Measurements from ENCODE around the gene OR5T3.
"Not testable (repeated sequence)": the region's sequence is repeated elsewhere in the genome, so short reads cannot be mapped to it uniquely, and the experiment has no call there.

Gene OR5T3

DNA sequence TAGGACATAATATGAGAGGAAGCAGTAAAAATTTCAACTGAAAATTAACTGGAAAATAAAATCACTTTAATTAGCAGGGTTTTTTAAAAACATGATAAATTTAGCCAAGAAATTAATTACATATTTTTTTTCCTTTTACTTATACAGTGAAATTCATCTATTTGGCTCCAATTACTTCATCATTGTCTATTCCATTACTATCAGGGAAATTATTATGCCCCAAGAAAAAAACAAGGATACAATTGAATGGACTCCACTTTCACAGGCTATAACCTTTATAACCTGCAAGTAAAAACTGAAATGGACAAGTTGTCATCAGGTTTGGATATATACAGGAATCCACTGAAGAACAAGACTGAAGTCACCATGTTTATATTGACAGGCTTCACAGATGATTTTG, at the start of gene OR5T3:
Gene OR5T3 (plus strand): TSS at position 301 of the 400 bp plus-strand sequence. CDS start 0 bp downstream, at position 301.
- no peaks in the 10 kb centered on the region for H3K36me3 ChIP-seq (ENCODE audit: control insufficient read depth, insufficient read depth, low read length)
- H3K9ac ChIP-seq (ENCODE audit: low read length), result no peak within 1 kb of the TSS
- no peak within 1 kb of the TSS for H3K4me3 ChIP-seq (ENCODE audit: low read length)
- no peak within 1 kb of the TSS for H3K27ac ChIP-seq (ENCODE audit: low read depth, low read length)
- no peaks in the 10 kb centered on the region for H3K4me1 ChIP-seq (ENCODE audit: control insufficient read depth, insufficient read depth, low read length)
- H3K27me3 ChIP-seq (ENCODE audit: control insufficient read depth, insufficient read depth, low read length), result no peaks in the 10 kb centered on the region

DNA sequence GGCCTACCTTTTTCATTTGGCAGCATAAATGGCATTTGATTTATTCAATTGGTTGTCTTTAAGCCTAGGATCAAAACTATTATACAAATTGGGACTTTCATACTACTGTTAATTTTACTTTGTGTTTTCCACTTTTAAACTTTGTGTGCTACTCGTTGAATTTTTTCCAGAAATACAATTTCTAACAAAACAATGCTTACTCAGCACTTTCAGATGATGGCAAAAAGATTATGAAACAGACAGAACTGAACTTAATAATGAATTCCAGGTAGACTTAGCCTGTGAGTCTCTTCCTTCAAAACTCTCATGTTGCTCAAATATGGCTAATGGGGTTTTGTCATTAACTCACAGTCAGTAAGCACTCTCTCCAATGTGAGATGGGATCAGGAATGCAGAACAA, 44.3 kb upstream of the OR5T3 start:
- Histone ChIP-seq H3K4me3 (ENCODE audit: low read length) (no peak overlapping the region), H3K27me3 (ENCODE audit: control insufficient read depth, insufficient read depth, low read length) (no peaks in the 10 kb centered on the region), H3K27ac (ENCODE audit: low read depth, low read length) (no peak overlapping the region), H3K4me1 (ENCODE audit: control insufficient read depth, insufficient read depth, low read length) (no peaks in the 10 kb centered on the region), H3K9ac (ENCODE audit: low read length) (no peak overlapping the region), H3K36me3 (ENCODE audit: control insufficient read depth, insufficient read depth, low read length) (no peaks in the 10 kb centered on the region)

DNA sequence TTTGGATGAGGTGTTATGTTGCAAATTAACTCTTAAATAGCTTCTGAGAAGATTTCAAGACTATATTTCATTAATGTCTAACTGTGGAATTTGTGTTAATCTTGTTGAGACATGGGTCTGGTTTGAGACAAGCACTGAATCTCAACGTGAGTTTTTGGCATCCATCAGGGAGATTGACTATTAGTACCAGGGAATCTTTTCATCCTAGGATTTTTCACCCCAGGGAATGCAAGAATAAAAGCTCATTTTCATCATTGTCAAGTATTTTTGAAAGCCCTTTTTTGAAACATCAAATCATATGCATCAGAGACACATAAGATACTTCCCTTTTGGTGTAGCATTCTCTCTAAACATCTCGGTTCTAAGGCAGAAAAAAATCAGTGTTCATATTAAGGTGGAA, 37.5 kb upstream of the OR5T3 start:
- Histone ChIP-seq H3K27me3 (ENCODE audit: control insufficient read depth, insufficient read depth, low read length) (no peaks in the 10 kb centered on the region), H3K36me3 (ENCODE audit: control insufficient read depth, insufficient read depth, low read length) (no peaks in the 10 kb centered on the region)

DNA sequence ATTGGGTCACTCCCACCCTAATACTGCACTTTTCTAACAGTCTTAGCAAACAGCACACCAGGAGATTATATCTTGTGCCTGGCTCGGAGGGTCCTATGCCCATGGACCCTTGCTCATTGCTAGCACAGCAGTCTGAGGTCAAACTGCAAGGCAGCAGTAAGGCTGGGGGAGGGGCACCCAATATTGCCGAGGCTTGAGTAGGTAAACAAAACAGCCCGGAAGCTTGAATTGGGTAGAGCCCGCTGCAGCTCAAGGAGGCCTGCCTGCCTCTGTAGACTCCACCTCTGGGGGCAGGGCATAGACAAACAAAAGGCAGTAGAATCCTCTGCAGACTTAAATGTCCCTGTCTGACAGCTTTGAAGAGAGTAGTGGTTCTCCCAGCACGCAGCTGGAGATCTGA, 32.3 kb upstream of the OR5T3 start:
- not testable (repeated sequence) for H3K27me3 ChIP-seq (ENCODE audit: control insufficient read depth, insufficient read depth, low read length); H3K36me3 ChIP-seq (ENCODE audit: control insufficient read depth, insufficient read depth, low read length); H3K4me3 ChIP-seq (ENCODE audit: low read length); H3K4me1 ChIP-seq (ENCODE audit: control insufficient read depth, insufficient read depth, low read length); H3K27ac ChIP-seq (ENCODE audit: low read depth, low read length); H3K9ac ChIP-seq (ENCODE audit: low read length)

More for the DNA sequence above, 37.5 kb upstream of the OR5T3 start:
- Histone ChIP-seq H3K27ac (ENCODE audit: low read depth, low read length) (no peak overlapping the region), H3K4me3 (ENCODE audit: low read length) (no peak overlapping the region), H3K4me1 (ENCODE audit: control insufficient read depth, insufficient read depth, low read length) (no peaks in the 10 kb centered on the region), H3K9ac (ENCODE audit: low read length) (no peak overlapping the region)

DNA sequence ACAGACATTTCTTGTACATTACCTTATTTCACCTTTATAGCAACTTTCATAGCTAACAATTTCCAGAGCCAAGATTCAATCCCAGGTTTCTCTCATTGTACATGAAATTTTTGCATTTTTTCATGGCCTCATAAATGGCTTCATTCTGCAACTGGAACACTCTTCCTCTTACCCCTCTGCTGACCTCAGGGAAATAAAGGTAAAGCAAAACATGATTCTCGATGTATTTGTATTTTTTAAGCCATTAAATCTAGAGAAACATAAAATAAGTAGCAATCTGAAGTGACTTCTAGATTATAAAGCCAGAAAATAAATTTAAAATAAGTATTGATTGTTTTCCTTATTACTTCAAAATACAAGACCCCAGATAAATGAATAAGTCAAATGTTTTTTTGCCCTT, 17.9 kb upstream of the OR5T3 start, which contains the start of gene OR5T2:
Gene OR5T2 (minus strand): TSS at position 101 of the 400 bp plus-strand sequence. CDS start 1,193 bp downstream, outside the sequence.
- no peak within 1 kb of the TSS for H3K27ac ChIP-seq (ENCODE audit: low read depth, low read length)
- H3K9ac ChIP-seq (ENCODE audit: low read length), result no peak within 1 kb of the TSS
- H3K4me1 ChIP-seq (ENCODE audit: control insufficient read depth, insufficient read depth, low read length), result no peaks in the 10 kb centered on the region
- no peaks in the 10 kb centered on the region for H3K27me3 ChIP-seq (ENCODE audit: control insufficient read depth, insufficient read depth, low read length)
- no peak within 1 kb of the TSS for H3K4me3 ChIP-seq (ENCODE audit: low read length)
- no peaks in the 10 kb centered on the region for H3K36me3 ChIP-seq (ENCODE audit: control insufficient read depth, insufficient read depth, low read length)

DNA sequence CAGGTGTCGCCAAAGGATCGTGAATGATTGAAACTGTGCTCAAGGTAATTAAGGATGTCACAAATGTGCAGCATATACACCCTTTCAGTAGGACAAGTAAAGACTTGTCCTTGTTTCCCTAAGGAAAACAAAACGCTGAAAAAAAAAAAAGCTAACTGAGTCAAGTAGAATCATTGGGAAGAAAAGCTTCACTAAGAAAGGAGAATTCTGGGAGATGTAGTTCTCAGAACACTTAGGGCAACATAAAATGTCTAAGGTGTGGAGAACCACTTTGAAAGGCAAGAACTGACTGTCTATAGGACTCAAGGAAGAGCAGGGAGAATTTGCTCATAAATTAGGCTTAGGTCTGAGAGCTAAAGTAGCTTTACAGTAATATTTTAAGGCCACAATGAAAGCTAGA, 19.0 kb downstream of the OR5T3 start:
- no peaks in the 10 kb centered on the region for H3K36me3 ChIP-seq (ENCODE audit: control insufficient read depth, insufficient read depth, low read length)
- no peak overlapping the region for H3K9ac ChIP-seq (ENCODE audit: low read length)
- H3K4me1 ChIP-seq (ENCODE audit: control insufficient read depth, insufficient read depth, low read length), result no peaks in the 10 kb centered on the region
- H3K4me3 ChIP-seq (ENCODE audit: low read length), result no peak overlapping the region
- no peak overlapping the region for H3K27ac ChIP-seq (ENCODE audit: low read depth, low read length)
- H3K27me3 ChIP-seq (ENCODE audit: control insufficient read depth, insufficient read depth, low read length), result no peaks in the 10 kb centered on the region

DNA sequence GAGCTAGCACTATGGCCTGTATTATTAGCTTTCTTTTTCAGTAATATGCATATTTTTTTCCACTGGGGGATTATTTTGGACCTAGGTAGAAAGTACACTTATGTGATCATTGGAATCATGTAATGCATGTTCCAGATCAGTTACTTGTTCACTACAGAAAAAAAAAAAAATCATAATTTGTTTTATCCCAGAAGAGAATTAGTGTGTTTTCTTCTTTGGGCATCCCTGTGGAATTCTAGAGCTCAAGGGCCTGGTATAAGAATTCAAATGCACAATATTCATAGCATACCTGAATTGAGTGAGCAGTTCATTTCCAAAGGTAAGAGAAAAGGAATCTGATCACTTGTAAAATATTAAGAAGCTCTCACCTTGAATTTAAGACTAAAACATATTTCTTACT, 21.8 kb downstream of the OR5T3 start, which contains the start of gene OR5T1:
Gene OR5T1 (plus strand): TSS at position 301 of the 400 bp plus-strand sequence. CDS start 1,485 bp downstream, outside the sequence.
- Histone ChIP-seq H3K9ac (ENCODE audit: low read length) (no peak within 1 kb of the TSS), H3K27me3 (ENCODE audit: control insufficient read depth, insufficient read depth, low read length) (no peaks in the 10 kb centered on the region), H3K4me1 (ENCODE audit: control insufficient read depth, insufficient read depth, low read length) (no peaks in the 10 kb centered on the region), H3K36me3 (ENCODE audit: control insufficient read depth, insufficient read depth, low read length) (no peaks in the 10 kb centered on the region), H3K27ac (ENCODE audit: low read depth, low read length) (no peak within 1 kb of the TSS), H3K4me3 (ENCODE audit: low read length) (no peak within 1 kb of the TSS)

DNA sequence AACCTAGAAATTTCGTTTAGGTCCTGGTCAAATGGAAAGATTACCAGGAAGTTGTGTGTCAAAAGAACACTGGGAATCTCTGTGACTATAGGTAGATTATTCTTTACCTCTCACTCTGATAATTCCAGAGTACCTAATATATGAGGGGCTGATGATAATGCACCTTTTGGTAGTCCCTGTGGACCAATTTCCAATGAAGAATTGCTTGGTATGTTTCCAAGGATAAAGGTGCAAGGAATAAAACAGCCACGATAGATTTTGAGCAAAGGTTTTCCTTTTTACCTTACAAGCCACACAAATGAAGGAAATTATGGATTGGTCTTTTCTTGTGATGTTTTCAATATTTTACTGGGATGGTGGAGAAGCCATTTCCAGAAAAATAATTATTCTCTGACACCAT, 40.1 kb downstream of the OR5T3 start, which contains the start of gene OR8H1:
Gene OR8H1 (minus strand): TSS at position 101 of the 400 bp plus-strand sequence. CDS start 1,192 bp downstream, outside the sequence.
- Histone ChIP-seq H3K4me1 (ENCODE audit: control insufficient read depth, insufficient read depth, low read length) (no peaks in the 10 kb centered on the region), H3K27ac (ENCODE audit: low read depth, low read length) (no peak within 1 kb of the TSS), H3K9ac (ENCODE audit: low read length) (no peak within 1 kb of the TSS), H3K36me3 (ENCODE audit: control insufficient read depth, insufficient read depth, low read length) (no peaks in the 10 kb centered on the region), H3K27me3 (ENCODE audit: control insufficient read depth, insufficient read depth, low read length) (no peaks in the 10 kb centered on the region), H3K4me3 (ENCODE audit: low read length) (no peak within 1 kb of the TSS)

DNA sequence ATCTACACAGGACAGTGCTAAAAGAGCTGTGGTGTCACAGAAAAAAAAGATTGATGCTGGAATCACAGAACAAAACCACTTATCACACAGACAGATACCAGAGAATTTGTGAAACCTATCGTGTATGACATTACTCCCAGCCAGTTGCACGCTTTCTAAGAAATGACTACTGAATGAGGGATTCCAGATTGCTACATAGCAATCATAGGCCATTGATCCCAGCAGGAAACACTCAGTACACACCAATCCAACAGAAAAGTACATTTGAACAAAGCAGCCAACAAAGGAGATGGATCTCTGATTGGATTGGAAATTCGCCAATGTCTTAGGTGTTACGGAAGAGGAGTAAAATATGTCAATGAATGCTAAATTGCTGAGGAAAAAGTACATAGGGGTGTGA, 44.8 kb downstream of the OR5T3 start:
- no peaks in the 10 kb centered on the region for H3K27me3 ChIP-seq (ENCODE audit: control insufficient read depth, insufficient read depth, low read length)

More for the DNA sequence above, 44.8 kb downstream of the OR5T3 start:
- no peak overlapping the region for H3K9ac ChIP-seq (ENCODE audit: low read length)
- H3K36me3 ChIP-seq (ENCODE audit: control insufficient read depth, insufficient read depth, low read length), result no peaks in the 10 kb centered on the region
- no peak overlapping the region for H3K27ac ChIP-seq (ENCODE audit: low read depth, low read length)
- H3K4me3 ChIP-seq (ENCODE audit: low read length), result no peak overlapping the region
- no peaks in the 10 kb centered on the region for H3K4me1 ChIP-seq (ENCODE audit: control insufficient read depth, insufficient read depth, low read length)

Data from rectal smooth muscle tissue (tissue), 1 donor.